Measurements from ENCODE around the gene ZSCAN2. TPM values are rescaled to one million over a fixed set of nuclear protein-coding genes. Genes with fewer than 3 reads are reported as not detected.
"Not testable (repeated sequence)": the region's sequence is repeated elsewhere in the genome, so short reads cannot be mapped to it uniquely, and the experiment has no call there.

The ZSCAN2 gene
- 13.6 TPM for total RNA-seq

DNA sequence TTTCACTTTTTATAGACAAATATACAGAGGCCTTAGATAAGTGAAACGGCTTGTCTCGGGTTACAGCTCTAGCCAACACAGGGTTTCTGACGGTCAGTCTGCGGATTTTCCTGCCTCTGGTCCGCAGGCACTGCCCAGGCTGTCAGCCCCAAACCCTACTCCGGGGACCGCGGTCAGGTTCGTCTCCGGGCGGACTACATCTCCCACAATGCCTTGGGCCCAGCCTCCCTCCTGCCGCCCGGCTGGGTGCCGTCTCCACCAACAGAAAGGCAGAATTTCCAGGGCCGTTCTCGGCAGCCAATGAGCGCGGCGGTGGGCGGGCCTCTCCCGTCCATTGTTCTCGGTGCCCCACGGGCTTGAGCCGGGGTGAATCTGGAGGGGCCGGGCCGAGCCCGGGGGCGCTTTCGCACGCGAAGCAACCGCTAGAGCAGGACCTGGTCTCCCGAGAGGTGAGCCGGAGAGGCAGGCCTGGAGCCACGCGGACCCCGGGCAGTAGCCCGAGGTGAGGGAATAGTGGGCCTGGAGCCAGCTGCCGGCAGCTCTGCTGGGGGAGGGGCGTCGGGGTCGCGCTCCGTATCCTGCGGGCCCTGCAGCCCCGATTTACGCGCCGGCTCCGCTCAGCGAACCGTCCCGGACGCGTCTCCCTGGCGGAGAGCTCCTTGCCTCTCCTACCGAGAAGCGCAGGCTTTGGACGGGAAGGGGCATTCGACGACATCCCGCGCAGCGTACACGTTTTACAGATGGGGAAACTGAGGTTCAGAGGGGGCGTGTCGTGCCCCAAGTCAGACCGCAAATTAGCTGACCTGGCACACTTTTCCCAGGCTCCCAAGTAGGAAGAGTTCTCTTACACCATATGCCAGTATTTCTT, at the start of gene ZSCAN2:
Gene ZSCAN2 (plus strand): TSS at position 323 of the 868 bp plus-strand sequence. CDS start 2,919 bp downstream, outside the sequence.
- Histone ChIP-seq H3K27me3 (ENCODE audit: control insufficient read depth in 3 of 3, insufficient read depth in 3 of 3, low read length in 3 of 3) (no peaks in the 10 kb centered on the region), H3K4me1 (ENCODE audit: control insufficient read depth in 3 of 3, insufficient read depth in 3 of 3, low read length in 3 of 3) (peaks cover 4 to 15% (median 9%) of the 10 kb centered on the region in 3 donors), H3K9me3 (ENCODE audit: control insufficient read depth in 3 of 3, low read length in 3 of 3) (no peaks in the 10 kb centered on the region), H3K4me3 (ENCODE audit: low read length in 3 of 3) (peak within 1 kb of the TSS; percentile 93 to 97 (median 95)), H3K27ac (ENCODE audit: low read depth, low read length) (peak within 1 kb of the TSS; percentile 54), H3K36me3 (ENCODE audit: control insufficient read depth in 3 of 3, insufficient read depth in 3 of 3, low read length in 3 of 3) (peaks cover 12 to 17% (median 15%) of the 10 kb centered on the region in 3 donors), H3K9ac (ENCODE audit: low read depth in 1 of 3, low read length in 3 of 3) (peak within 1 kb of the TSS; percentile 81 to 90 (median 82))

DNA sequence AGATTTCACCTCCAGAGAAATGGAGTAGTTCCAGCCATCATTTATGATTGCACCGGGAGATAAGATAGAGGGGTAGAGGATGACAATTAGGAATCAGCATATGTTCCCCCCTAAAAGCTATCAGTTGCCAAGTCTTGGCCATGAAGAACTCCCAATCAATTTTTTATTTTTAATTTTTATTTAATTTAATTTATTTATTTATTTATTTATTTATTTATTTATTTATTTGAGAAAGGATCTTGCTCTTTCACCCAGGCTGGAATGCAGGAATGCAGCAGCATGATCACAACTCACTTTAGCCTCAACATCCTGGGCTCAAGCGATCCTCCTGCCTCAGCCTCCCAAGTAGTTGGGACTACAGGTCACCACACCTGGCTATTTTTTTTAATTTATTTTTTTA, 49.2 kb upstream of the ZSCAN2 start:
- H3K9ac ChIP-seq (ENCODE audit: low read depth in 1 of 3, low read length in 3 of 3); H3K4me3 ChIP-seq (ENCODE audit: low read length in 3 of 3); H3K27ac ChIP-seq (ENCODE audit: low read depth, low read length); H3K36me3 ChIP-seq (ENCODE audit: control insufficient read depth in 3 of 3, insufficient read depth in 3 of 3, low read length in 3 of 3); H3K27me3 ChIP-seq (ENCODE audit: control insufficient read depth in 3 of 3, insufficient read depth in 3 of 3, low read length in 3 of 3); H3K4me1 ChIP-seq (ENCODE audit: control insufficient read depth in 3 of 3, insufficient read depth in 3 of 3, low read length in 3 of 3); H3K9me3 ChIP-seq (ENCODE audit: control insufficient read depth in 3 of 3, low read length in 3 of 3): not testable (repeated sequence)

DNA sequence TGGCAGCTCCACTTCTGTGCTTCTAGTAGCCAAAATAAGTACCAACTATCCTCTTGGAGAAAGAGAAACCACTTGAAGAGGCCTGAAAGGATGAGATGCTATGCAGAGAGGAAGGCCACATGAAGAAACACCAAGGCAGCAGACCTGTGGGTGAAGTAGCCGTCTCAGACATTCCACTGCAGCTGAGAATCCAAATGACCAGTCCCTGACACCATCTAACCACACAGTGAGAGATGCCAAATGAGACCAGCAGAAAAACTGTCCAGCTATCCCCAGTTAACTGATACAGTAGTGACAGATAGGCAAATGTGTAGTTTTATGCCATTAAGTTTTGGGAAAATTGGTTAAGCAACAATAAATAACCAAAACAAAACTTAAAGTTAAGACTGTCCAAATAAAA, 47.9 kb upstream of the ZSCAN2 start:
- Histone ChIP-seq H3K9me3 (ENCODE audit: control insufficient read depth in 3 of 3, low read length in 3 of 3) (no peaks in the 10 kb centered on the region), H3K4me1 (ENCODE audit: control insufficient read depth in 3 of 3, insufficient read depth in 3 of 3, low read length in 3 of 3) (no peaks in the 10 kb centered on the region), H3K27ac (ENCODE audit: low read depth, low read length) (no peak overlapping the region), H3K27me3 (ENCODE audit: control insufficient read depth in 3 of 3, insufficient read depth in 3 of 3, low read length in 3 of 3) (no peaks in the 10 kb centered on the region), H3K9ac (ENCODE audit: low read depth in 1 of 3, low read length in 3 of 3) (no peak overlapping the region), H3K4me3 (ENCODE audit: low read length in 3 of 3) (no peak overlapping the region), H3K36me3 (ENCODE audit: control insufficient read depth in 3 of 3, insufficient read depth in 3 of 3, low read length in 3 of 3) (peaks cover 4% of the 10 kb centered on the region in 3 donors)

DNA sequence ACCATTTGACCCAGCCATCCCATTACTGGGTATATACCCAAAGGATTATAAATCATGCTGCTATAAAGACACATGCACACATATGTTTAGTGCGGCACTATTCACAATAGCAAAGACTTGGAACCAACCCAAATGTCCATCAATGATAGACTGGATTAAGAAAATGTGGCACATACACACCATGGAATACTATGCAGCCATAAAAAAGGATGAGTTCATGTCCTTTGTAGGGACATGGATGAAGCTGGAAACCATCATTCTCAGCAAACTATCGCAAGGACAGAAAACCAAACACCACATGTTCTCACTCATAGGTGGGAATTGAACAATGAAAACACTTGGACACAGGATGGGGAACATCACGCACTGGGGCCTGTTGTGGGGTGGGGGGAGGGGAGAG, 44.1 kb upstream of the ZSCAN2 start:
- not testable (repeated sequence) for H3K4me1 ChIP-seq (ENCODE audit: control insufficient read depth in 3 of 3, insufficient read depth in 3 of 3, low read length in 3 of 3); H3K27ac ChIP-seq (ENCODE audit: low read depth, low read length); H3K36me3 ChIP-seq (ENCODE audit: control insufficient read depth in 3 of 3, insufficient read depth in 3 of 3, low read length in 3 of 3); H3K4me3 ChIP-seq (ENCODE audit: low read length in 3 of 3); H3K9me3 ChIP-seq (ENCODE audit: control insufficient read depth in 3 of 3, low read length in 3 of 3); H3K9ac ChIP-seq (ENCODE audit: low read depth in 1 of 3, low read length in 3 of 3); H3K27me3 ChIP-seq (ENCODE audit: control insufficient read depth in 3 of 3, insufficient read depth in 3 of 3, low read length in 3 of 3)

DNA sequence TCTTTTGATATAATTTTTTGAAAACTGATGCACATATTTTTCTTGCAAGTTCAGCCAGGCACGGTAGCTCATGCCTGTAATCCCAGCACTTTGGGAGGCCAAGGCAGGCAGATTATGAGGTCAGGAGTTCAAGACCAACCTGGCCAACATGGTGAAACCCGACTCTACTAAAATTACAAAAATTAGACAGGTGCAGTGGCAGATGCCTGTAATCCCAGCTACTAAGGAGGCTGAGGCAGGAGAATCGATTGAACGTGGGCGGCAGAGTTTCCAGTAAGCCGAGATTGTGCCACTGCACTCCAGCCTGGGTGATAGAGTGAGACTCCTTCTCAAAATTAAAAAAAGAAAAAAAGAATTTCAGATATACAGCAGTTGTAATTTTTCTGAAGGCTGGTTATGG, 32.8 kb upstream of the ZSCAN2 start:
- H3K27ac ChIP-seq (ENCODE audit: low read depth, low read length); H3K36me3 ChIP-seq (ENCODE audit: control insufficient read depth in 3 of 3, insufficient read depth in 3 of 3, low read length in 3 of 3); H3K27me3 ChIP-seq (ENCODE audit: control insufficient read depth in 3 of 3, insufficient read depth in 3 of 3, low read length in 3 of 3); H3K9ac ChIP-seq (ENCODE audit: low read depth in 1 of 3, low read length in 3 of 3); H3K4me3 ChIP-seq (ENCODE audit: low read length in 3 of 3); H3K9me3 ChIP-seq (ENCODE audit: control insufficient read depth in 3 of 3, low read length in 3 of 3): not testable (repeated sequence)
- peaks cover 5 to 11% (median 6%) of the 10 kb centered on the region in 3 donors for H3K4me1 ChIP-seq (ENCODE audit: control insufficient read depth in 3 of 3, insufficient read depth in 3 of 3, low read length in 3 of 3)

DNA sequence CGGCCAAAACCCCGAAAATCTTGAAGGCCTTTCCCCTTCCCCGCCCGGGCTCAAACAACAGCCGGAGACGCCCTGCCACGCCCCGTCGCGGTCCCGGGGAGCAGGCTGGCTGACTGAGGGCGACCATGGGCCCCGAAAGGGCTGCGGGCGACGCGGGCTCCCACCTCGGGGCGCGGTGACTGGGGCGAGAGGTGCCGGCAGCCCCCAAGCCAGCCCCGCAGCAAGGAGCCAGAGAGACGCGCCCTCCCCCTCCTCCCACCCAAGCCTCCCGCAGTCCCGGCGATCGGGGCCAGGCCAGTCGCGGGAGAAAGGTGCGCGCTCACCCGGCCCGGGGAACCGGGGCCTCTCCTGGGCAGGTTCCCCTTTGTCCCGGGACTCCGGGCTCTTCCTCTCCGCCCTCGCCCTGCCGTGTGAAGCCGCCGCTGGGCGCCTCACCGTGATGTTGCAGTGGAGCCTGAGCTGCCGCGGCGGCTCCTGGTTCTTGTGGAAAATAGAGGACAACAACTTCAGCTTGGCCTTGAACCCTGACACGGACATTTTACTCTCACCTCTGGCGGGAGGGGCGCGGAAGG, 30.6 kb upstream of the ZSCAN2 start:
- Histone ChIP-seq H3K27ac (ENCODE audit: low read depth, low read length) (peak overlapping the region; percentile 88), H3K4me3 (ENCODE audit: low read length in 3 of 3) (peak overlapping the region; percentile 77 to 84 (median 81)), H3K9ac (ENCODE audit: low read depth in 1 of 3, low read length in 3 of 3) (peak overlapping the region; percentile 80 to 95 (median 91)), H3K36me3 (ENCODE audit: control insufficient read depth in 3 of 3, insufficient read depth in 3 of 3, low read length in 3 of 3) (no peaks in the 10 kb centered on the region), H3K4me1 (ENCODE audit: control insufficient read depth in 3 of 3, insufficient read depth in 3 of 3, low read length in 3 of 3) (peaks cover 5 to 11% (median 6%) of the 10 kb centered on the region in 3 donors), H3K9me3 (ENCODE audit: control insufficient read depth in 3 of 3, low read length in 3 of 3) (no peaks in the 10 kb centered on the region), H3K27me3 (ENCODE audit: control insufficient read depth in 3 of 3, insufficient read depth in 3 of 3, low read length in 3 of 3) (no peaks in the 10 kb centered on the region)

DNA sequence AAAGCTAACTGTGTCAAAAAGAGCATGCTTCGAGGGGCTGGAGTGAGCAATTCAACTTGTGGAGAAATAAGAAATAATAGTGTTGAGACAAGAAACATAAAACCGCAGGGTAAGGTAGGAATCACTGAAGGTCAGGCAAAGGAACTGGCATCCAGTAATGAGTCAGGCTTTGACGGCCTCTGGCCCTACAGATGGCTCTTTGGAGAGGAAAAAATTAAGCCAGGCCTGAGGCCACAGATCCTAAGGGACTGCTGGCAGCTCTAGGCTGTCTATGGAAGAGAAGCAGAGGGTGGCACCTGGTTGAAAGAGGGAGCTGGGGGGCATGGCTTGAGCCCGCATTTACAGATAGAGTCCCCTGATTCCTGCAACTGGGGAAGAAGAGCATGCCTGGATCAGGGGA, 28.6 kb upstream of the ZSCAN2 start:
- Histone ChIP-seq H3K27ac (ENCODE audit: low read depth, low read length) (no peak overlapping the region), H3K9me3 (ENCODE audit: control insufficient read depth in 3 of 3, low read length in 3 of 3) (no peaks in the 10 kb centered on the region), H3K27me3 (ENCODE audit: control insufficient read depth in 3 of 3, insufficient read depth in 3 of 3, low read length in 3 of 3) (no peaks in the 10 kb centered on the region)

DNA sequence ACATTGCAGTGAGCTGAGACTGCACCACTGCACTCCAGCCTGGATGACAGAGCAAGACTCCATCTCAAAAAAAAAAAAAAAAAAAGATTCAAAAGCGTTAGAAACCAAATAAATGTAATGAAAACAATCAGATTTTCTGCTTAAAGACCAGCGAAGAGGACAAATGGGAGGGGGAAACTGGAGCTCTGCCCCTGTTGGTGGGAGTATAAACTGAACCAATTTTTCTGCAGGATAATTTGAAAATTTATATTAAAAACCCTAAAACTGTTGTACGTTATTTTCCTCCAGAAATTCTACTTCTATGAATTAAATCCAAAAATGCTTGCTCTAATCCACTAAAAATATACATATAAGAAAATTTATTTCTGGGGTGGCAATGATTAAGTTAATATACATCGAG, 25.3 kb upstream of the ZSCAN2 start:
- Histone ChIP-seq H3K36me3 (ENCODE audit: control insufficient read depth in 3 of 3, insufficient read depth in 3 of 3, low read length in 3 of 3) (no peaks in the 10 kb centered on the region), H3K4me3 (ENCODE audit: low read length in 3 of 3) (no peak overlapping the region), H3K9me3 (ENCODE audit: control insufficient read depth in 3 of 3, low read length in 3 of 3) (no peaks in the 10 kb centered on the region), H3K27me3 (ENCODE audit: control insufficient read depth in 3 of 3, insufficient read depth in 3 of 3, low read length in 3 of 3) (no peaks in the 10 kb centered on the region), H3K27ac (ENCODE audit: low read depth, low read length) (no peak overlapping the region), H3K4me1 (ENCODE audit: control insufficient read depth in 3 of 3, insufficient read depth in 3 of 3, low read length in 3 of 3) (peaks cover 0 to 8% (median 5%) of the 10 kb centered on the region in 3 donors), H3K9ac (ENCODE audit: low read depth in 1 of 3, low read length in 3 of 3) (no peak overlapping the region)

More for the DNA sequence above, 28.6 kb upstream of the ZSCAN2 start:
- Histone ChIP-seq H3K9ac (ENCODE audit: low read depth in 1 of 3, low read length in 3 of 3) (no peak overlapping the region), H3K4me1 (ENCODE audit: control insufficient read depth in 3 of 3, insufficient read depth in 3 of 3, low read length in 3 of 3) (peaks cover 5 to 11% (median 6%) of the 10 kb centered on the region in 3 donors), H3K4me3 (ENCODE audit: low read length in 3 of 3) (no peak overlapping the region), H3K36me3 (ENCODE audit: control insufficient read depth in 3 of 3, insufficient read depth in 3 of 3, low read length in 3 of 3) (no peaks in the 10 kb centered on the region)

DNA sequence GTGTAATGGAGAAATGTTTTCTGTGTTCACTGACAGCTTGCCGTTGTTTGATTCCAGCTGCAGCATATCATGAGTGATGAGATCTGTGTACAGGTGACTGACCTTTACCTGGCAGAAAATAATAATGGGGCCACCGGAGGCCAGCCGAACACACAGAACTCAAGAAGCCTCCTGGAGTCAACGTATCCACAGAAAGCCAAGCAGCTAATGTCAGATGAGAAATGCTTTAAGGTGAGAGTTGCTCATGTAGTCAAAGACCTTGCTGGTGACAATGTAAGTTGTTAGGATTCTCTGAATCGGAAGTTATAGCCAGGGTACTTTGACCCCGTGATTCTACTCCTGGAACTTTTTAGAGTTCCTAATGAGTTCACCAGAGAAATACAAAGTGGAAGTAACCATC, 22.9 kb upstream of the ZSCAN2 start:
- not testable (repeated sequence) for H3K27ac ChIP-seq (ENCODE audit: low read depth, low read length); H3K9me3 ChIP-seq (ENCODE audit: control insufficient read depth in 3 of 3, low read length in 3 of 3); H3K36me3 ChIP-seq (ENCODE audit: control insufficient read depth in 3 of 3, insufficient read depth in 3 of 3, low read length in 3 of 3); H3K9ac ChIP-seq (ENCODE audit: low read depth in 1 of 3, low read length in 3 of 3); H3K27me3 ChIP-seq (ENCODE audit: control insufficient read depth in 3 of 3, insufficient read depth in 3 of 3, low read length in 3 of 3); H3K4me3 ChIP-seq (ENCODE audit: low read length in 3 of 3); H3K4me1 ChIP-seq (ENCODE audit: control insufficient read depth in 3 of 3, insufficient read depth in 3 of 3, low read length in 3 of 3)

DNA sequence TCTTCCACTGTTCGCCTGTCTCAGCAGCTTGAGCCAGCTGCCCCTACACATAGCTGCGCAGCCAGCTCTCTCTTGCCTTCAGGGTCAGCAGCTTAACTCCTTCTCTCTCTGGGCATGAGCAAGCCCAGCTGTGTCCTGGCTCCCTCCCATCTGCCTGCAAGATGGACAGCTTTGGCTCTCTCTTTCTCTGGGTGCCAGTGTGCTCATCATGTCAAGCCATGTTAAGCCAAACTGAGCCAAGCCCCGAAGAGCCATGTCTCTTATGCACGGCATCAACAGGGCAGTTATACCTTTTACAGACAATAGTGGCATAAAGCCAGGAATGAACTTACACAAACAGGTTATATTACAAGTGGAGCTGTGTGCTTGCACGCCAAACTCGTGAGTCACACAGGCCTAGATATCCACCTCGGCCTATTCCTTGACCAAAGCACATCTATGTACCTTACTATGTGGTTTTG, 21.5 kb upstream of the ZSCAN2 start:
- peak overlapping the region; percentile 25 for H3K27ac ChIP-seq (ENCODE audit: low read depth, low read length)
- not testable (repeated sequence) for H3K27me3 ChIP-seq (ENCODE audit: control insufficient read depth in 3 of 3, insufficient read depth in 3 of 3, low read length in 3 of 3); H3K4me3 ChIP-seq (ENCODE audit: low read length in 3 of 3); H3K9me3 ChIP-seq (ENCODE audit: control insufficient read depth in 3 of 3, low read length in 3 of 3); H3K4me1 ChIP-seq (ENCODE audit: control insufficient read depth in 3 of 3, insufficient read depth in 3 of 3, low read length in 3 of 3); H3K9ac ChIP-seq (ENCODE audit: low read depth in 1 of 3, low read length in 3 of 3); H3K36me3 ChIP-seq (ENCODE audit: control insufficient read depth in 3 of 3, insufficient read depth in 3 of 3, low read length in 3 of 3)

Data from skeletal muscle tissue (tissue), 4 donors.